IMR-90 (cell line): ENCODE measurements around the gene INO80. TPM values are rescaled to one million over a fixed set of nuclear protein-coding genes. Genes with fewer than 3 reads are reported as not detected.
A peak's percentile ranks its signal among the peaks of the same experiment; 100 is the strongest.

Experiments used
- ATAC-seq: fragments of 200-7000 bp; cut with Tn5 transposase; 2 replicates; pipeline ENCODE4 v1.9.1; 2020; ENCODE audit warnings: low read depth, mild to moderate bottlenecking, moderate library complexity
- BruUV-seq: library from RNA; stranded (reverse); fragments of 400-500 nt; replicated peaks from 2 replicates; lab custom pipeline; 2021; lab: Mats Ljungman, UMichigan
- CTCF ChIA-PET: fragments of 300-600 bp; formaldehyde crosslinking; extraction: SDS; loops from one replicate; lab custom pipeline; 2021; ENCODE audit warnings: antibody characterized with exemption; lab: Yijun Ruan, JAX
- POLR2A ChIA-PET: fragments of 300-600 bp; sonication (Branson Sonifier 250); formaldehyde crosslinking; loops from one replicate; lab custom pipeline; 2022; ENCODE audit warnings: antibody characterized with exemption; ENCODE audit not compliant: unreplicated experiment; lab: Charles Lee
- DNase-seq: peaks from one replicate; pipeline ENCODE4 v3.0.0; 2013
- H2AFZ ChIP-seq: replicated peaks from 2 replicates; pipeline ENCODE3; 2013; ENCODE audit warnings: low read length, mild to moderate bottlenecking; ENCODE audit not compliant: poor library complexity
- H2AK5ac ChIP-seq: 2 replicates; pipeline ENCODE4 v1.6.1; 2013; ENCODE audit warnings: low read depth, low read length, inconsistent platforms
- H2AK9ac ChIP-seq: replicated peaks from 2 replicates; pipeline ENCODE3; 2013; ENCODE audit warnings: mild to moderate bottlenecking, low read depth, low read length, moderate library complexity; ENCODE audit not compliant: poor library complexity
- H2BK120ac ChIP-seq: 2 replicates; pipeline ENCODE4 v1.6.1; 2013; ENCODE audit warnings: low read depth, low read length, inconsistent platforms
- H2BK15ac ChIP-seq: 3 replicates; pipeline ENCODE4 v1.6.1; 2013; ENCODE audit warnings: low read depth, low read length, inconsistent platforms
- H2BK20ac ChIP-seq: 2 replicates; pipeline ENCODE4 v1.6.1; 2013; ENCODE audit warnings: low read depth, mild to moderate bottlenecking, inconsistent platforms, low read length, moderate library complexity
- H2BK5ac ChIP-seq: 2 replicates; pipeline ENCODE4 v1.6.1; 2013; ENCODE audit warnings: mild to moderate bottlenecking, low read depth, low read length, inconsistent platforms; ENCODE audit not compliant: poor library complexity, severe bottlenecking
- H3K14ac ChIP-seq: replicated peaks from 2 replicates; pipeline ENCODE4 v1.6.1; 2013; ENCODE audit warnings: low read depth, low read length, inconsistent platforms
- H3K18ac ChIP-seq: 2 replicates; pipeline ENCODE4 v1.6.1; 2013; ENCODE audit warnings: low read depth, low read length, control low read depth
- H3K23ac ChIP-seq: 2 replicates; pipeline ENCODE4 v1.6.1; 2013; ENCODE audit warnings: low read depth, low read length, inconsistent platforms
- H3K27ac ChIP-seq: 2 replicates; pipeline ENCODE4 v1.5.1; 2013; ENCODE audit warnings: mild to moderate bottlenecking, control low read depth, low read length; ENCODE audit not compliant: insufficient read depth
- H3K27me3 ChIP-seq: 2 replicates; pipeline ENCODE4 v1.6.1; 2013; ENCODE audit warnings: low read length; ENCODE audit not compliant: control insufficient read depth, insufficient read depth
- H3K36me3 ChIP-seq: 2 replicates; pipeline ENCODE4 v1.6.1; 2013; ENCODE audit warnings: low read length, mixed read lengths; ENCODE audit not compliant: control insufficient read depth, insufficient read depth
- H3K4ac ChIP-seq: 2 replicates; pipeline ENCODE4 v1.6.1; 2013; ENCODE audit warnings: low read depth, low read length, inconsistent platforms
- H3K4me1 ChIP-seq: 2 replicates; pipeline ENCODE4 v1.6.1; 2013; ENCODE audit warnings: low read length, mixed read lengths; ENCODE audit not compliant: control insufficient read depth, insufficient read depth
- H3K4me2 ChIP-seq: 2 replicates; pipeline ENCODE4 v1.6.1; 2013; ENCODE audit warnings: low read depth, mild to moderate bottlenecking, control low read depth, low read length, moderate library complexity
- H3K4me3 ChIP-seq: 2 replicates; pipeline ENCODE4 v1.5.1; 2013; ENCODE audit warnings: low read depth, mild to moderate bottlenecking, control low read depth, low read length, moderate library complexity; ENCODE audit not compliant: insufficient read depth
- H3K56ac ChIP-seq: 2 replicates; pipeline ENCODE4 v1.6.1; 2013; ENCODE audit warnings: low read length, inconsistent platforms; ENCODE audit not compliant: insufficient read depth; ENCODE audit errors: extremely low read depth
- H3K79me1 ChIP-seq, 2 experiments: 2 replicates each; pipeline ENCODE4 v1.6.1; 2013; ENCODE audit warnings: low read length in 2 of 2, inconsistent platforms in 1 of 2, low read depth in 1 of 2
- H3K9ac ChIP-seq: 2 replicates; pipeline ENCODE4 v1.6.1; 2013; ENCODE audit warnings: low read depth, low read length, control low read depth
- H3K9me1 ChIP-seq: 2 replicates; pipeline ENCODE4 v1.6.1; 2013; ENCODE audit warnings: low read length, inconsistent platforms; ENCODE audit not compliant: insufficient read depth
- H3K9me3 ChIP-seq: 2 replicates; pipeline ENCODE4 v1.6.1; 2013; ENCODE audit warnings: low read length; ENCODE audit not compliant: control insufficient read depth, insufficient read depth
- H4K20me1 ChIP-seq: 2 replicates; pipeline ENCODE4 v1.6.1; 2013; ENCODE audit warnings: low read length, inconsistent platforms; ENCODE audit not compliant: insufficient read depth
- H4K5ac ChIP-seq: 2 replicates; pipeline ENCODE4 v1.6.1; 2013; ENCODE audit warnings: mild to moderate bottlenecking, low read depth, low read length, control low read depth
- H4K8ac ChIP-seq, 2 experiments: 2 replicates each; pipeline ENCODE4 v1.6.1; 2013; ENCODE audit warnings: low read depth in 2 of 2, low read length in 2 of 2, control low read depth in 1 of 2, inconsistent platforms in 1 of 2
- H4K91ac ChIP-seq: 2 replicates; pipeline ENCODE4 v1.6.1; 2013; ENCODE audit warnings: low read depth, low read length, inconsistent platforms; ENCODE audit not compliant: insufficient read depth
- BHLHE40 ChIP-seq: fragments of 150-350 bp; IDR thresholded peaks from 2 replicates; pipeline ENCODE4 v1.6.1; 2016; ENCODE audit warnings: mild to moderate bottlenecking, low read depth, low read length
- CEBPB ChIP-seq: IDR thresholded peaks from 2 replicates; pipeline ENCODE4 v1.6.1; 2012; ENCODE audit warnings: low read depth, low read length, improper control_type of control experiment
- MAFK ChIP-seq: IDR thresholded peaks from 2 replicates; pipeline ENCODE4 v1.6.1; 2012; ENCODE audit warnings: low read depth, low read length, improper control_type of control experiment
- MAZ ChIP-seq: IDR thresholded peaks from 2 replicates; pipeline ENCODE4 v1.6.1; 2012; ENCODE audit warnings: low read depth, mild to moderate bottlenecking, low read length, improper control_type of control experiment, moderate library complexity, borderline replicate concordance
- MXI1 ChIP-seq: IDR thresholded peaks from 2 replicates; pipeline ENCODE4 v1.6.1; 2012; ENCODE audit warnings: low read depth, mild to moderate bottlenecking, low read length, moderate library complexity, borderline replicate concordance
- NFE2L2 ChIP-seq: fragments of 150-350 bp; IDR thresholded peaks from 2 replicates; pipeline ENCODE4 v1.6.1; 2016; ENCODE audit warnings: low read depth, mild to moderate bottlenecking, low read length
- POLR2A ChIP-seq: IDR thresholded peaks from 2 replicates; pipeline ENCODE4 v1.6.1; 2012; ENCODE audit warnings: mild to moderate bottlenecking, low read depth, low read length
- RAD21 ChIP-seq: IDR thresholded peaks from 2 replicates; pipeline ENCODE4 v1.6.1; 2012; ENCODE audit warnings: low read length, improper control_type of control experiment
- RCOR1 ChIP-seq: IDR thresholded peaks from 2 replicates; pipeline ENCODE4 v1.6.1; 2012; ENCODE audit warnings: mild to moderate bottlenecking, low read length, improper control_type of control experiment; ENCODE audit not compliant: insufficient replicate concordance
- RFX5 ChIP-seq: IDR thresholded peaks from 2 replicates; pipeline ENCODE4 v1.8.0; 2012; ENCODE audit warnings: low read depth, mild to moderate bottlenecking, low read length, moderate library complexity
- SMC3 ChIP-seq: fragments of 150-350 bp; IDR thresholded peaks from 2 replicates; pipeline ENCODE4 v1.6.1; 2016; ENCODE audit warnings: low read depth, mild to moderate bottlenecking, antibody characterized with exemption, low read length, moderate library complexity
- WGBS, 2 experiments: methylation state at CpG; one replicate each; pipeline versions ENCODE4 v1.1.5 to v1.1.7; 2013; ENCODE audit warnings: missing lambda C conversion rate in 2 of 2; ENCODE audit not compliant: insufficient read length in 1 of 2; ENCODE audit errors: extremely low coverage in 2 of 2; 5-methylcytosine and 5-hydroxymethylcytosine counted together
- dilution Hi-C: fragments of 300-500 bp; cut with HindIII; formaldehyde crosslinking; loops from one replicate; pipeline ENCODE4 v1.14.3; 2018; ENCODE audit warnings: low sequenced_read_pairs; ENCODE audit not compliant: unreplicated experiment
- in situ Hi-C: fragments of 300-500 bp; cut with MboI; formaldehyde crosslinking; loops from 3 replicates; pipeline ENCODE4 v1.14.3; 2019; ENCODE audit warnings: low sequenced_read_pairs, inconsistent platforms, mixed read lengths
- intact Hi-C: fragments of 100-400 bp; cut with micrococcal nuclease; formaldehyde crosslinking; loops from 2 replicates; pipeline ENCODE4 v1.10.0; 2022
- polyA plus RNA-seq, 3 experiments: library from polyadenylated mRNA; depleted of rRNA; stranded (reverse); fragments of >200 nt; gene quantifications; 2 replicates each; pipeline ENCODE4 v1.2.3, GENCODE V29; 2012; ENCODE audit warnings: low replicate concordance in 1 of 3
- total RNA-seq: library from RNA; depleted of rRNA; stranded (reverse); fragments of >200 nt; gene quantifications from 2 replicates; pipeline ENCODE4 v1.2.3, GENCODE V29; 2012
- TF ChIP-seq, protein P1 (sequence below): conservative IDR thresholded peaks from 2 replicates; pipeline ENCODE4 v1.5.1; 2012; ENCODE audit warnings: mild to moderate bottlenecking, low read depth, low read length, improper control_type of control experiment
- TF ChIP-seq, protein P2 (sequence below): fragments of 150-350 bp; IDR thresholded peaks from 2 replicates; pipeline ENCODE4 v1.6.1; 2017; ENCODE audit warnings: mild to moderate bottlenecking, antibody characterized with exemption, low read length, low read depth
- TF ChIP-seq, protein P3 (sequence below): fragments of 150-350 bp; IDR thresholded peaks from 2 replicates; pipeline ENCODE4 v1.6.1; 2016; ENCODE audit warnings: low read depth, mild to moderate bottlenecking, low read length, moderate library complexity, borderline replicate concordance

INO80 gene
- total and polyA plus RNA-seq, 2 of the 4 experiments (the other 2 are of a cell fraction) = 6.0 to 13.3 TPM

DNA sequence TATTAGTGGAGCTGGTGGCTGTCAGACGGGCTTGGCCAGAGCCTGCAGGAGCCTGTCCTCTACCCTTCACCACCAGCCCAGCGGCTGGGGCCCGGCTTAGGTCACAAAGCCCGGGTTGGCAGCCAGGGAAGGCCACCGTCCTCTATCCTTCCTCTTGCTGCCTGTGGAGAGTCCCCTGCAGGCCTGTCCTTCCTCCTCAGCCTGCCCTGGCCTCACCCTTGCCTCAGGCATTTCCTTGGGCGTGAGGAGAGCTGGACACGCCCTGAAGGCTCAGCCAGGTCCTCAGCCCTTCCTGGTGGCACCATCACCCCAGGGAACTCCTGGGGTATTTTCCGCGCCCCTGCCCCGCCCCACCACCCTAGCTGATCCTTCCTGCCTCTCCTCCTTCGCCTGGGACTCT is 155.2 kb downstream of the INO80 start:
- Histone ChIP-seq H3K4me3 (no peak overlapping the region), H3K14ac (no peak overlapping the region), H4K8ac (no peak overlapping the region), H3K27me3 (no peaks in the 10 kb centered on the region), H3K4me2 (no peak overlapping the region), H2BK120ac (no peak overlapping the region), H2AFZ (peak overlapping the region; percentile 40), H3K36me3 (peaks cover 15% of the 10 kb centered on the region), H4K91ac (peak overlapping the region; percentile 39; the same call in 1 of the 2 replicates), H3K79me1 (peaks cover 5 to 25% of the 10 kb centered on the region in 2 experiments; a peak in 3 of 4 replicates), H4K5ac (no peak overlapping the region), H3K56ac (no peak overlapping the region), H3K27ac (no peak overlapping the region), H3K9ac (no peak overlapping the region), H3K9me1 (peaks cover 20% of the 10 kb centered on the region), H2AK9ac (no peak overlapping the region), H3K4ac (no peak overlapping the region; the same call in 1 of the 2 replicates), H2BK20ac (no peak overlapping the region), H3K18ac (no peak overlapping the region), H2BK15ac (no peak overlapping the region), H4K20me1 (peaks cover 30% of the 10 kb centered on the region), H2AK5ac (no peak overlapping the region; the same call in 1 of the 2 replicates), H2BK5ac (no peak overlapping the region), H3K9me3 (no peaks in the 10 kb centered on the region), H3K23ac (no peak overlapping the region), H3K4me1 (peaks cover 16% of the 10 kb centered on the region)
- no peak for ATAC-seq
- ChIA-PET CTCF (no interaction called here), POLR2A (no interaction called here)
- intact Hi-C loops (no loop called here), in situ Hi-C loops (no loop called here), dilution Hi-C loops (no loop called here)
- no peak for TF ChIP-seq RCOR1
- TF ChIP-seq RFX5 = no peak
- TF ChIP-seq RAD21 = no peak
- TF ChIP-seq, protein P1, sequence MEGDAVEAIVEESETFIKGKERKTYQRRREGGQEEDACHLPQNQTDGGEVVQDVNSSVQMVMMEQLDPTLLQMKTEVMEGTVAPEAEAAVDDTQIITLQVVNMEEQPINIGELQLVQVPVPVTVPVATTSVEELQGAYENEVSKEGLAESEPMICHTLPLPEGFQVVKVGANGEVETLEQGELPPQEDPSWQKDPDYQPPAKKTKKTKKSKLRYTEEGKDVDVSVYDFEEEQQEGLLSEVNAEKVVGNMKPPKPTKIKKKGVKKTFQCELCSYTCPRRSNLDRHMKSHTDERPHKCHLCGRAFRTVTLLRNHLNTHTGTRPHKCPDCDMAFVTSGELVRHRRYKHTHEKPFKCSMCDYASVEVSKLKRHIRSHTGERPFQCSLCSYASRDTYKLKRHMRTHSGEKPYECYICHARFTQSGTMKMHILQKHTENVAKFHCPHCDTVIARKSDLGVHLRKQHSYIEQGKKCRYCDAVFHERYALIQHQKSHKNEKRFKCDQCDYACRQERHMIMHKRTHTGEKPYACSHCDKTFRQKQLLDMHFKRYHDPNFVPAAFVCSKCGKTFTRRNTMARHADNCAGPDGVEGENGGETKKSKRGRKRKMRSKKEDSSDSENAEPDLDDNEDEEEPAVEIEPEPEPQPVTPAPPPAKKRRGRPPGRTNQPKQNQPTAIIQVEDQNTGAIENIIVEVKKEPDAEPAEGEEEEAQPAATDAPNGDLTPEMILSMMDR = no peak
- TF ChIP-seq MAFK = no peak
- TF ChIP-seq POLR2A = no peak
- no peak for TF ChIP-seq MAZ
- TF ChIP-seq NFE2L2 = no peak
- TF ChIP-seq, protein P2, sequence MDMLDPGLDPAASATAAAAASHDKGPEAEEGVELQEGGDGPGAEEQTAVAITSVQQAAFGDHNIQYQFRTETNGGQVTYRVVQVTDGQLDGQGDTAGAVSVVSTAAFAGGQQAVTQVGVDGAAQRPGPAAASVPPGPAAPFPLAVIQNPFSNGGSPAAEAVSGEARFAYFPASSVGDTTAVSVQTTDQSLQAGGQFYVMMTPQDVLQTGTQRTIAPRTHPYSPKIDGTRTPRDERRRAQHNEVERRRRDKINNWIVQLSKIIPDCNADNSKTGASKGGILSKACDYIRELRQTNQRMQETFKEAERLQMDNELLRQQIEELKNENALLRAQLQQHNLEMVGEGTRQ = no peak
- TF ChIP-seq CEBPB = no peak
- no peak for TF ChIP-seq MXI1
- TF ChIP-seq, protein P3, sequence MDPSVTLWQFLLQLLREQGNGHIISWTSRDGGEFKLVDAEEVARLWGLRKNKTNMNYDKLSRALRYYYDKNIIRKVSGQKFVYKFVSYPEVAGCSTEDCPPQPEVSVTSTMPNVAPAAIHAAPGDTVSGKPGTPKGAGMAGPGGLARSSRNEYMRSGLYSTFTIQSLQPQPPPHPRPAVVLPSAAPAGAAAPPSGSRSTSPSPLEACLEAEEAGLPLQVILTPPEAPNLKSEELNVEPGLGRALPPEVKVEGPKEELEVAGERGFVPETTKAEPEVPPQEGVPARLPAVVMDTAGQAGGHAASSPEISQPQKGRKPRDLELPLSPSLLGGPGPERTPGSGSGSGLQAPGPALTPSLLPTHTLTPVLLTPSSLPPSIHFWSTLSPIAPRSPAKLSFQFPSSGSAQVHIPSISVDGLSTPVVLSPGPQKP = no peak
- TF ChIP-seq SMC3 = no peak
- no peak for TF ChIP-seq BHLHE40
- BruUV-seq = no TSS peak
- 88% methylated on average over 6 of the region's 11 CpGs; no CpG with 5 or more reads in 1 of the 2 experiments for WGBS, 2 experiments
- no peak for DNase-seq
